H1 (cell line): Measurements from ENCODE around the gene C3orf85. TPM values are rescaled to one million over a fixed set of nuclear protein-coding genes. Genes with fewer than 3 reads are reported as not detected.

Experiments
- CBX8 ChIP-seq: fragments of 300-800, 300-1000 bp; sonication (generic); IDR thresholded peaks from 2 replicates; pipeline ENCODE4 v1.7.1; 2016; ENCODE audit warnings: low read depth, low read length, borderline replicate concordance
- CHD2 ChIP-seq: IDR thresholded peaks from 2 replicates; pipeline ENCODE4 v1.6.1; 2012; ENCODE audit warnings: low read length, improper control_type of control experiment
- EP300 ChIP-seq, 2 experiments: IDR thresholded peaks; 1 replicate in 1 of 2; 2 replicates in 1 of 2; pipeline ENCODE4 v1.6.1; 2011 to 2012; ENCODE audit warnings: low read depth in 2 of 2, low read length in 2 of 2, mild to moderate bottlenecking in 2 of 2, borderline replicate concordance in 1 of 2, inconsistent platforms in 1 of 2, moderate library complexity in 1 of 2
- KDM1A ChIP-seq: fragments of 200-600, 300-600 bp; sonication (generic); IDR thresholded peaks from 2 replicates; pipeline ENCODE4 v1.7.1; 2016; ENCODE audit warnings: mild to moderate bottlenecking, low read length, borderline replicate concordance
- KDM4A ChIP-seq: IDR thresholded peaks from one replicate; pipeline ENCODE4 v1.7.1; 2012; ENCODE audit warnings: low read depth, mild to moderate bottlenecking, moderate library complexity, low read length, inconsistent platforms; ENCODE audit not compliant: severe bottlenecking
- MAFK ChIP-seq: IDR thresholded peaks from 2 replicates; pipeline ENCODE4 v1.6.1; 2012; ENCODE audit warnings: low read depth, mild to moderate bottlenecking, improper control_type of control experiment, low read length
- MAX ChIP-seq: IDR thresholded peaks from 2 replicates; pipeline ENCODE4 v1.6.1; 2012; ENCODE audit warnings: inconsistent platforms
- RFX5 ChIP-seq: IDR thresholded peaks from 2 replicates; pipeline ENCODE4 v1.6.1; 2011; ENCODE audit warnings: low read depth, low read length, improper control_type of control experiment, borderline replicate concordance
- SIRT6 ChIP-seq: IDR thresholded peaks from one replicate; pipeline ENCODE4 v1.7.1; 2012; ENCODE audit warnings: low read length, inconsistent platforms
- polyA plus RNA-seq, 7 experiments: library from polyadenylated mRNA; depleted of rRNA in 3 of 7; stranded (reverse) in 5 of 7; unstranded in 2 of 7; fragments of >200 nt in 5 of 7; fragments of 200-250 nt in 2 of 7; gene quantifications; 1 replicate in 5 of 7; 2 replicates in 1 of 7; 4 replicates in 1 of 7; pipeline versions ENCODE4 v1.2.1 to v1.2.3, GENCODE V29; 2011 to 2013; ENCODE audit warnings: missing spikeins in 2 of 7, mixed read lengths in 2 of 7
- total RNA-seq: library from RNA; stranded (reverse); fragmentation: NEBNext Ultra II Directional; extraction: Animal tissue kit (Norgen Biotek cat#: 25700); gene quantifications from 2 replicates; pipeline ENCODE4 v1.2.1, GENCODE V29; 2021
- TF ChIP-seq, protein P1 (sequence below): fragments of 300-600 bp; sonication (generic); IDR thresholded peaks from 2 replicates; pipeline ENCODE4 v1.7.1; 2012; ENCODE audit warnings: low read length, moderate library complexity, mild to moderate bottlenecking, inconsistent platforms; ENCODE audit not compliant: insufficient replicate concordance
- TF ChIP-seq, protein P2 (sequence below): IDR thresholded peaks from 2 replicates; pipeline ENCODE4 v1.6.1; 2012; ENCODE audit warnings: inconsistent platforms

Gene C3orf85
- total and polyA plus RNA-seq, 2 of the 8 experiments (the other 6 are each of a cell fraction or from before 2014, with no cell fraction given): not detected

DNA sequence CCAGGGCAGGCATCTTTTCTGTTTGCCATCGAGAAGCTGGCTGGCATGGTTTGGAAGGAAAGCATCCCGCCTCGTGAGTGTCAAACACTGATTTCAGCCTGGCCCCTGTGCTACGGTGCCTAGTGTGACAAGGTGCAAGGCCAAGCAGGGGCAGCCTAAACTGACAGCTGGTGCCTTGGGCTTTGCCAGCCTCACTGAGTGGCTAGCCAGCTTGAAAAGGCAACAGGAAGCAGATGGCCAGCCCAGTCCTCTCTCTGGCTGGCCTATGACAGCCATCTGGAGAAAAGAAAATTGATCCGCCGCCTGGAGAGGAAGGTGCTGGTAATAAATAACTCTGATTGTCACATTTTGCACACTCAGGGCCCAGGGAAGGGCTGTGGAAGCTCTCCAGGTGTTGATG, 52.2 kb downstream of the C3orf85 start (continued):
- TF ChIP-seq, protein P1, sequence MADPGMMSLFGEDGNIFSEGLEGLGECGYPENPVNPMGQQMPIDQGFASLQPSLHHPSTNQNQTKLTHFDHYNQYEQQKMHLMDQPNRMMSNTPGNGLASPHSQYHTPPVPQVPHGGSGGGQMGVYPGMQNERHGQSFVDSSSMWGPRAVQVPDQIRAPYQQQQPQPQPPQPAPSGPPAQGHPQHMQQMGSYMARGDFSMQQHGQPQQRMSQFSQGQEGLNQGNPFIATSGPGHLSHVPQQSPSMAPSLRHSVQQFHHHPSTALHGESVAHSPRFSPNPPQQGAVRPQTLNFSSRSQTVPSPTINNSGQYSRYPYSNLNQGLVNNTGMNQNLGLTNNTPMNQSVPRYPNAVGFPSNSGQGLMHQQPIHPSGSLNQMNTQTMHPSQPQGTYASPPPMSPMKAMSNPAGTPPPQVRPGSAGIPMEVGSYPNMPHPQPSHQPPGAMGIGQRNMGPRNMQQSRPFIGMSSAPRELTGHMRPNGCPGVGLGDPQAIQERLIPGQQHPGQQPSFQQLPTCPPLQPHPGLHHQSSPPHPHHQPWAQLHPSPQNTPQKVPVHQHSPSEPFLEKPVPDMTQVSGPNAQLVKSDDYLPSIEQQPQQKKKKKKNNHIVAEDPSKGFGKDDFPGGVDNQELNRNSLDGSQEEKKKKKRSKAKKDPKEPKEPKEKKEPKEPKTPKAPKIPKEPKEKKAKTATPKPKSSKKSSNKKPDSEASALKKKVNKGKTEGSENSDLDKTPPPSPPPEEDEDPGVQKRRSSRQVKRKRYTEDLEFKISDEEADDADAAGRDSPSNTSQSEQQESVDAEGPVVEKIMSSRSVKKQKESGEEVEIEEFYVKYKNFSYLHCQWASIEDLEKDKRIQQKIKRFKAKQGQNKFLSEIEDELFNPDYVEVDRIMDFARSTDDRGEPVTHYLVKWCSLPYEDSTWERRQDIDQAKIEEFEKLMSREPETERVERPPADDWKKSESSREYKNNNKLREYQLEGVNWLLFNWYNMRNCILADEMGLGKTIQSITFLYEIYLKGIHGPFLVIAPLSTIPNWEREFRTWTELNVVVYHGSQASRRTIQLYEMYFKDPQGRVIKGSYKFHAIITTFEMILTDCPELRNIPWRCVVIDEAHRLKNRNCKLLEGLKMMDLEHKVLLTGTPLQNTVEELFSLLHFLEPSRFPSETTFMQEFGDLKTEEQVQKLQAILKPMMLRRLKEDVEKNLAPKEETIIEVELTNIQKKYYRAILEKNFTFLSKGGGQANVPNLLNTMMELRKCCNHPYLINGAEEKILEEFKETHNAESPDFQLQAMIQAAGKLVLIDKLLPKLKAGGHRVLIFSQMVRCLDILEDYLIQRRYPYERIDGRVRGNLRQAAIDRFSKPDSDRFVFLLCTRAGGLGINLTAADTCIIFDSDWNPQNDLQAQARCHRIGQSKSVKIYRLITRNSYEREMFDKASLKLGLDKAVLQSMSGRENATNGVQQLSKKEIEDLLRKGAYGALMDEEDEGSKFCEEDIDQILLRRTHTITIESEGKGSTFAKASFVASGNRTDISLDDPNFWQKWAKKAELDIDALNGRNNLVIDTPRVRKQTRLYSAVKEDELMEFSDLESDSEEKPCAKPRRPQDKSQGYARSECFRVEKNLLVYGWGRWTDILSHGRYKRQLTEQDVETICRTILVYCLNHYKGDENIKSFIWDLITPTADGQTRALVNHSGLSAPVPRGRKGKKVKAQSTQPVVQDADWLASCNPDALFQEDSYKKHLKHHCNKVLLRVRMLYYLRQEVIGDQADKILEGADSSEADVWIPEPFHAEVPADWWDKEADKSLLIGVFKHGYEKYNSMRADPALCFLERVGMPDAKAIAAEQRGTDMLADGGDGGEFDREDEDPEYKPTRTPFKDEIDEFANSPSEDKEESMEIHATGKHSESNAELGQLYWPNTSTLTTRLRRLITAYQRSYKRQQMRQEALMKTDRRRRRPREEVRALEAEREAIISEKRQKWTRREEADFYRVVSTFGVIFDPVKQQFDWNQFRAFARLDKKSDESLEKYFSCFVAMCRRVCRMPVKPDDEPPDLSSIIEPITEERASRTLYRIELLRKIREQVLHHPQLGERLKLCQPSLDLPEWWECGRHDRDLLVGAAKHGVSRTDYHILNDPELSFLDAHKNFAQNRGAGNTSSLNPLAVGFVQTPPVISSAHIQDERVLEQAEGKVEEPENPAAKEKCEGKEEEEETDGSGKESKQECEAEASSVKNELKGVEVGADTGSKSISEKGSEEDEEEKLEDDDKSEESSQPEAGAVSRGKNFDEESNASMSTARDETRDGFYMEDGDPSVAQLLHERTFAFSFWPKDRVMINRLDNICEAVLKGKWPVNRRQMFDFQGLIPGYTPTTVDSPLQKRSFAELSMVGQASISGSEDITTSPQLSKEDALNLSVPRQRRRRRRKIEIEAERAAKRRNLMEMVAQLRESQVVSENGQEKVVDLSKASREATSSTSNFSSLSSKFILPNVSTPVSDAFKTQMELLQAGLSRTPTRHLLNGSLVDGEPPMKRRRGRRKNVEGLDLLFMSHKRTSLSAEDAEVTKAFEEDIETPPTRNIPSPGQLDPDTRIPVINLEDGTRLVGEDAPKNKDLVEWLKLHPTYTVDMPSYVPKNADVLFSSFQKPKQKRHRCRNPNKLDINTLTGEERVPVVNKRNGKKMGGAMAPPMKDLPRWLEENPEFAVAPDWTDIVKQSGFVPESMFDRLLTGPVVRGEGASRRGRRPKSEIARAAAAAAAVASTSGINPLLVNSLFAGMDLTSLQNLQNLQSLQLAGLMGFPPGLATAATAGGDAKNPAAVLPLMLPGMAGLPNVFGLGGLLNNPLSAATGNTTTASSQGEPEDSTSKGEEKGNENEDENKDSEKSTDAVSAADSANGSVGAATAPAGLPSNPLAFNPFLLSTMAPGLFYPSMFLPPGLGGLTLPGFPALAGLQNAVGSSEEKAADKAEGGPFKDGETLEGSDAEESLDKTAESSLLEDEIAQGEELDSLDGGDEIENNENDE: no peak
- TF ChIP-seq EP300 (IDR thresholded peaks at IDR 0.05; ENCODE audit: borderline replicate concordance in 1 of 2, low read depth in 2 of 2, low read length in 2 of 2) (no peak), KDM4A (no peak), RFX5 (no peak), CHD2 (no peak), SIRT6 (no peak), MAFK (no peak), KDM1A (no peak), MAX (no peak), CBX8 (no peak)
- TF ChIP-seq, protein P2, sequence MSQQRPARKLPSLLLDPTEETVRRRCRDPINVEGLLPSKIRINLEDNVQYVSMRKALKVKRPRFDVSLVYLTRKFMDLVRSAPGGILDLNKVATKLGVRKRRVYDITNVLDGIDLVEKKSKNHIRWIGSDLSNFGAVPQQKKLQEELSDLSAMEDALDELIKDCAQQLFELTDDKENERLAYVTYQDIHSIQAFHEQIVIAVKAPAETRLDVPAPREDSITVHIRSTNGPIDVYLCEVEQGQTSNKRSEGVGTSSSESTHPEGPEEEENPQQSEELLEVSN: no peak
